Measurements from ENCODE around the gene ODAD3. TPM values are rescaled to one million over a fixed set of nuclear protein-coding genes. Genes with fewer than 3 reads are reported as not detected.
"Not testable (repeated sequence)": the region's sequence is repeated elsewhere in the genome, so short reads cannot be mapped to it uniquely, and the experiment has no call there.

ODAD3 gene
- total RNA-seq, 1 experiment from 2014 or later, result 2.0 TPM

DNA sequence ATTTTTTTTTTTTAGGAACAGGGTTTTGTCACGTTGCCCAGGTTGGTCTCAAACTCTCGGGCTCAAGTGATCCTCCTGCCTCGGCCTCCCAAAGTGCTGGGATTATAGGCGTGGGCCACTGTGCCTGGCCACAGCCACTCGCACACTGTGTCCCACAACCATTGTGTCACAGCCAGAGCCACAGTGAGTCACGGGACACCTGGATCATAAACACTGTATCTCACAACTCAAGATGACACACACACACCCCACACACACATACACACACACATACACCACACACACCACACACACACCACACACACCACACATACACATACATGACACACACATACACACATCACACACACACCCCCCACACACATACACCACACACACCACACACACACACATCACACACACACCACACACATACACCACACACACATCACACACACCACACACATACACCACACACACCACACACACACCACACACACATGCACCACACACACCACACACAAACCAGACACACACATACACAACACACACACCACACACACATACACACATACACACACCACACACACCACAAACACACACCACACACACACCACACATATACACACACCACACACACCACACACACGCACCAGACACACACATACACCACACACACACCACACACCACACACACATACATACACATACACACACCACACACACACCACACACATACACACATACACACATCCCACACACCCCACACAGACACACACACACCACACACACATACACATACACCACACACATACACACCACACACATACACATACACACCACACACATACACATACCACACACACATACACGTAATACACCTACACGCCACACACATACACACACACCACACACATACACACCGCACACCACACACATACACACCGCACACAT is 29.7 kb upstream of the ODAD3 start:
- H3K4me3 ChIP-seq, result no peak overlapping the region
- no peaks in the 10 kb centered on the region for H3K36me3 ChIP-seq

GRCh38 chr19:11463391-11463790 is 28.5 kb upstream of the ODAD3 start:
- no peak overlapping the region for H3K4me3 ChIP-seq
- 0 out of 2 replicates have a peak, but pooled peaks cover 5% of the 10 kb centered on the region for H3K27me3 ChIP-seq
- DNase-seq, result no peak
- H3K36me3 ChIP-seq, result no peaks in the 10 kb centered on the region
- H3K9me3 ChIP-seq, result no peaks in the 10 kb centered on the region

More for the DNA sequence above, 29.7 kb upstream of the ODAD3 start:
- H3K9me3 ChIP-seq, result no peaks in the 10 kb centered on the region
- 0 out of 2 replicates have a peak, but pooled peaks cover 5% of the 10 kb centered on the region for H3K27me3 ChIP-seq
- DNase-seq, result no peak

DNA sequence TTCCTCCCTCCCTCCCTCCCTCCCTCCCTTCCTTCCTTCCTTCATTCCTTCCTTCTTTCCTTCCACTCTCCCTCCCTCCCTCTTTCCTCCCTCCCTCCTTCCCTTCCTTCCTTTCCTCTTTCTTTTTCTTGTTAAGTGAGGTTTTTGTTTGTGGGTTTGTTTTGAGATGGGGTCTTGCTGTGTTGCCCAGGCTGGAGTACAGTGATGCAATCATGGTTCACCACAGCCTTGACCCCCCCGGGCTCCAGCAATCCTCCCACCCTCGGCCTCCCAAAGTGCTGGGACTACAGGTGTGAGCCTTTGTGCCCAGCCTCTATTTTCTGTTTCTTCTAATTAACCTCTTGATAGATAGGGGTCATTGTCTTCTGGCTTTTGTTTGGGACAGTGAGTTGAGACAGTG is 26.5 kb upstream of the ODAD3 start:
- H3K36me3 ChIP-seq, result no peaks in the 10 kb centered on the region
- H3K9me3 ChIP-seq, result no peaks in the 10 kb centered on the region
- no peak for DNase-seq
- 0 out of 2 replicates have a peak, but pooled peaks cover 5% of the 10 kb centered on the region for H3K27me3 ChIP-seq
- H3K4me3 ChIP-seq, result no peak overlapping the region

GRCh38 chr19:11460207-11460606 is 25.3 kb upstream of the ODAD3 start:
- DNase-seq, result no peak
- Histone ChIP-seq H3K9me3 (no peaks in the 10 kb centered on the region), H3K4me3 (no peak overlapping the region), H3K36me3 (no peaks in the 10 kb centered on the region), H3K27me3 (0 out of 2 replicates have a peak, but pooled peaks cover 5% of the 10 kb centered on the region)

- DNase-seq, H3K4me3 ChIP-seq, H3K36me3 ChIP-seq, H3K9me3 ChIP-seq, H3K27me3 ChIP-seq: not testable (repeated sequence)
Observed at GRCh38 chr19:11458912-11459311, 24.0 kb upstream of the ODAD3 start.

DNA sequence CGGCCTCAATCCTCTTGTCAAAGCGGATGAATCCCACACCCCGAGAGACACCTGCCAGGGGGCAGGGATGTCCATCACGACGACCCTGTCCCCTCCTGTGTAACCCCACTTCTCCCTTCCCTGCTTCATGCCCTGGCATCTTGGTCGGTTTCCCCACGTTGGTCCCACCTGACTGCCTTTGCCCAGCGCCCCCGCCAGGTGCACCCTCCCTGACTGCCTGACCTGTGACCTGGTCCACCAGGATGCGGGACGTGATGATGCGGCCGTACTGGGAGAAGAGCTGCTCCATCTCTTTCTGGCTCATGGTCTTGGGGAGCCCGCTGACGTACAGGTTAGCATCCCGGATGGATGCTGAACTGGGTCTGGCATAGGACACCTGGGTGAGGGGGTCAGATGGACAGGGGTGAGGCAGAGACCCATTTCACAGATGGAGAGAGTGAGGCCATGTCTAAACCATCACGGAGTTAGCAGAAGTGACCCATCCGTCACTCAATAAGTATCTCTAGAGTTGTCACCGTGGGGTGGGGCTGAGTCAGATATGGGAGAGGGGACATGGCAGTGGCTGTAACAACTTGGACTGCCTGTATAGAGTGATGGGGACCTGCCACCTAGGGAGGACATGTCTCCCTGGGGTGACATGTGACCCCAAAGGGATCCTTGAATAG is 23.4 kb upstream of the ODAD3 start:
- Histone ChIP-seq H3K36me3 (no peaks in the 10 kb centered on the region), H3K4me3 (no peak overlapping the region), H3K27me3 (0 out of 2 replicates have a peak, but pooled peaks cover 5% of the 10 kb centered on the region), H3K9me3 (no peaks in the 10 kb centered on the region)
- DNase-seq, result no peak

DNA sequence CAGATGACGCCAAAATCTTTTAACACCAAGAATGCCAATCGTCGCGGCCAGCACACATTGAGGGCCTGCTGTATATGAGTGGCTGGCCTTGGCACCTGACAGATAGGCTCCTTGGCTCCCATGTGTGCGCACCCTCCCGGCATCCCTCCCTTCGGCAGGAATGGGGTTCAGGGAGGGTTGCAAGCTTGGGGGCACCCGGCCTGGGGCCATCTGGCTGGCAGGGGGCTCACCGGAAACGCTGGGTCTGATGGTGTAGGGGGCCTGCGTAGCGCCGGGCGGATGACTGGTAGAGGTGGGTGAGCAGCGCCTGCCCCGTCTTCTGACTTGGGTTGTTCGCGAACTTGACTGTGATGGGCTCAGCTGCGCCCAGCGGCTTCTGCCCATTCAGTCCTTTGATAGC is 22.9 kb upstream of the ODAD3 start:
- no peaks in the 10 kb centered on the region for H3K9me3 ChIP-seq
- H3K4me3 ChIP-seq, result no peak overlapping the region
- DNase-seq, result no peak
- H3K27me3 ChIP-seq, result 0 out of 2 replicates have a peak, but pooled peaks cover 5% of the 10 kb centered on the region
- no peaks in the 10 kb centered on the region for H3K36me3 ChIP-seq

GRCh38 chr19:11457115-11457514 is 22.2 kb upstream of the ODAD3 start:
- H3K9me3 ChIP-seq, result no peaks in the 10 kb centered on the region
- H3K36me3 ChIP-seq, result no peaks in the 10 kb centered on the region
- no peak overlapping the region for H3K4me3 ChIP-seq
- H3K27me3 ChIP-seq, result 0 out of 2 replicates have a peak, but pooled peaks cover 5% of the 10 kb centered on the region
- DNase-seq, result no peak

- no peaks in the 10 kb centered on the region for H3K9me3 ChIP-seq
Observed at GRCh38 chr19:11456659-11457058, 21.7 kb upstream of the ODAD3 start.

DNA sequence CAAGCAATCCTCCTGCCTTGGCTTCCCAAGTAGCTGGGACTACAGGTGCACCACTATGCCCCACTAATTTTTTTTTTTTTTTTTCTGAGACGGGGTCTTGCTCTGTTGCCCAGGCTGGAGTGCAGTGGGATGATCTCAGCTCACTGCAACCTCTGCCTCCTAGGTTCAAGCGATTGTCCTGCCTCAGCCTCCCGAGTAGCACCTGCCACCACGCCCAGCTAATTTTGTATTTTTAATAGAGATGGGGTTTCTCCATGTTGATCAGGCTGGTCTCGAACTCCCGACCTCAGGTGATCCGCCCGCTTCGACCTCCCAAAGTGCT is 20.3 kb upstream of the ODAD3 start:
- not testable (repeated sequence) for H3K4me3 ChIP-seq, H3K27me3 ChIP-seq, DNase-seq, H3K9me3 ChIP-seq, H3K36me3 ChIP-seq

More at GRCh38 chr19:11456659-11457058, 21.7 kb upstream of the ODAD3 start:
- Histone ChIP-seq H3K36me3 (no peaks in the 10 kb centered on the region), H3K27me3 (0 out of 2 replicates have a peak, but pooled peaks cover 5% of the 10 kb centered on the region), H3K4me3 (no peak overlapping the region)
- DNase-seq, result no peak

DNA sequence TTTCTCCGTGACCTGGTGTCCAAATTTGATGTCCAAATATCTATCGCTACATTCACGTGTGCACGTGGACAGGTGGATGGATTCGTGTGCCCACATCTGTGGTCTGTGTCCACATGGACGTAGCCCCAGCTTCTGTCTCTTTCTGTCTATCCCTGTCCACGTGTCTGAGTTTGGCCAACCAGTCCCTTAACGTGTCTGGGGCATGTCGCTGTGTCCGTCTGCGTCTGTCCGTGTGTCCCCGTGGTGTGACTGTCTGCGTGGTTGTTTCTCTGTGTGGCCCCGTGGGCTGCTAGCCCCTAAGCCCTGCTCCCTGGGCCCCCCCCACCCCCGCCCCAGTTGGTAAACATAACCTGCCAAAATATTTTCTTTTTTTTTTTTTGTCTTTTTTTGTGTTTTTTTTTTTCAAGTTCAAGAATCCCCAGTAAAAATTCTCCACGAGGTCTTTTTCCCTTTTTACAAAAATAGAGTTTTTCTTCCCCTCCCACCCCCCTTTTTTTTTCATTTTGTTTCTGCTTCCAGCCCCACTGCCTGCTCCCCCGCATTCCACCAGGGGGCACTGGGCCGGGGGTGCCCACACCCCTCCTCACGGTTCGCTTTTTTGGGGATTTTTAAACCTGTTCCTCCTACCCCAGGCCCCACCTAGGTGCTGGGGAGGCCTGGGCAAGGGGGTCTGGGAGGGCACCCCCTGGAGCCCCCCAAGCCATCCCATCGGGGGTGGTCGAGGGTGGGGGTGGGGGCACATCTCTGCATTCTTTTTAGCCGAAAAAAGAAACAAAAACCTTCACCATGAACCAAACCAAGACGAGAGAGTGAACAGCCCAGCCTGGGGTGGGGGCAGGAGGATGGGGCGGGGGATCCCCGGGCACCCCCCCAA is 18.8 kb upstream of the ODAD3 start:
- no peak for DNase-seq

GRCh38 chr19:11452620-11453310 is 17.8 kb upstream of the ODAD3 start:
- DNase-seq, result no peak

More for the DNA sequence above, 18.8 kb upstream of the ODAD3 start:
- no peaks in the 10 kb centered on the region for H3K27me3 ChIP-seq
- peaks cover 23% of the 10 kb centered on the region for H3K36me3 ChIP-seq
- H3K9me3 ChIP-seq, result no peaks in the 10 kb centered on the region
- no peak overlapping the region for H3K4me3 ChIP-seq

DNA sequence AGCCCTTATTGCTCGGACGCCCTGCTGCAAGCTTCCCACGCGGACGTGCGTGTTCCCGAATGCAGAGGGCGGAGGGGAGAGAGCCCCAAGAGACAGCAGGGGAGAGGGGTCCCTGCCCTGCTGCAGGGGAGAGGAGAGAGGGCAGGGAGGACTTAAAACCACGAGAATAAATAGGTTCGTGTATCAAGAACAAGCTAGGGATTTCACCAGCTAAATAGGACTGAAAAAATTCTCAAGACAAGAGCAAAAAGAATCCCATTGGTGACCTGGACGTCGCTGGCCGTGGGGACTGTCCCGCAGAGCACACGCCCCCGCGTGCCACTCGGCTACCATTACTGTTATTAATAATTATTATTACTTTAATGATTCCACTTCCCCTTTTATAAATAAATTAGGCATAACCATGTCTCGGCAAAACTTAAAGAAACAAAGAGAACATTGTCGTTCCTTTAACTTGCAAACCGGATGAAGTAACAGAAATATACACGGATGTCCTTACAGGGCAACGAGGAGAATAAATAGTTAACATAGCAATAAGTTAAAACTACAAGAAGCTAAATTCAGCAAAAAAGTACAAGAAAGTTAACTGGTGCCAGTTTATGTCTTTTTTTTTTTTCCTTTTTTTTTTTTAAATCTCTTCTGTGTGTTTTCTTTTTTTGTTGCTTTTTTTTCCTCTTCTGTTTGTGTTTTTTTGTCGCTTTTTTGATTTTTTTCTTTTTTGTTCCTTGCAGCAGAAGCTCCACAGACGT is 17.1 kb upstream of the ODAD3 start:
- Histone ChIP-seq H3K4me3 (no peak overlapping the region), H3K27me3 (no peaks in the 10 kb centered on the region), H3K9me3 (no peaks in the 10 kb centered on the region), H3K36me3 (peaks cover 38% of the 10 kb centered on the region)
- DNase-seq, result no peak

More at GRCh38 chr19:11452620-11453310, 17.8 kb upstream of the ODAD3 start:
- H3K9me3 ChIP-seq, result no peaks in the 10 kb centered on the region
- H3K27me3 ChIP-seq, result no peaks in the 10 kb centered on the region
- H3K4me3 ChIP-seq, result no peak overlapping the region
- peaks cover 31% of the 10 kb centered on the region for H3K36me3 ChIP-seq

GRCh38 chr19:11451327-11451870 is 16.5 kb upstream of the ODAD3 start:
- DNase-seq, result no peak
- no peaks in the 10 kb centered on the region for H3K27me3 ChIP-seq
- peaks cover 44% of the 10 kb centered on the region for H3K36me3 ChIP-seq
- no peak overlapping the region for H3K4me3 ChIP-seq
- H3K9me3 ChIP-seq, result no peaks in the 10 kb centered on the region

DNA sequence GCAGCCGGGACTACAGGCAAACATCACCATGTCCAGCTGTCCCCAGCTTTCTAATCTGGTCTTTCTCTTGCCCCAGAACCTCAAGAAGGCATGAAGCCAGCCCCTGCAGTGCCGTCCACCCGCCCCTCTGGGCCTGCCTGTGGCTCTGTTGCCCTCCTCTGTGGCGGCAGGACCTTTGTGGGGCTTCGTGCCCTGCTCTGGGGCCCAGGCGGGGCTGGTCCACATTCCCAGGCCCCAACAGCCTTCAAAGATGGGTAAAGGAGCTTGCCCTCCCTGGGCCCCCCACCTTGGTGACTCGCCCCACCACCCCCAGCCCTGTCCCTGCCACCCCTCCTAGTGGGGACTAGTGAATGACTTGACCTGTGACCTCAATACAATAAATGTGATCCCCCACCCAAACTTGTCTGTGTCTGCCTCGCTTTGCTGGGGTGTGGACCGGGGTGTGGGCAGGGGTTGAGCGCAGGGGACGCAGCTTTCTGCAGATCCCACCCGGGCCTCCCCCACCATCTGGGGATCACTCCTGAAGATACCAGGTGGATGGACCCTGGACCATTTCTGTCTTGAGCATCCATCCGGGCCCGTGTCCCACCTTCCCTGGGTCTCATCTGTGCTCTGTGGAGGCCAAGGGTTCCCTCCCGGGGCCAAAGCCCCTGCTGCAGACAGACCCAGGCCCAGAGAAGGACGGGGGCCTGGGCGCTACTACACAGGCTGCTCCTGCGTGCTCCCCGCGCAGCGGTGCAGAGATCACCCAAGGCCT is 15.8 kb upstream of the ODAD3 start:
- no peaks in the 10 kb centered on the region for H3K9me3 ChIP-seq
- H3K27me3 ChIP-seq, result no peaks in the 10 kb centered on the region
- DNase-seq, result no peak
- no peak overlapping the region for H3K4me3 ChIP-seq
- H3K36me3 ChIP-seq, result peaks cover 48% of the 10 kb centered on the region

All from MG63 (cell line).